Left ventricle myocardium superior (tissue), 1 donor: ENCODE measurements around the gene SLC2A5. TPM values are rescaled to one million over a fixed set of nuclear protein-coding genes. Genes with fewer than 3 reads are reported as not detected.
"Not testable (repeated sequence)": the region's sequence is repeated elsewhere in the genome, so short reads cannot be mapped to it uniquely, and the experiment has no call there.

Source experiments
- ATAC-seq: fragments of 200-7000 bp; cut with Tn5 transposase; one replicate; pipeline ENCODE4 v1.9.1; 2020; ENCODE audit warnings: mild to moderate bottlenecking, moderate library complexity
- DNase-seq: peaks from one replicate; pipeline ENCODE4 v3.0.0-alpha.2; 2020
- intact Hi-C: fragments of 100-400 bp; cut with micrococcal nuclease; formaldehyde crosslinking; loops from one replicate; pipeline ENCODE4 v1.11.0; 2022
- total RNA-seq: library from RNA; stranded (reverse); fragmentation: NEBNext Ultra II Directional; extraction: Animal tissue kit (Norgen Biotek cat#: 25700); gene quantifications from one replicate; pipeline ENCODE4 v1.2.1, GENCODE V29; 2021
- donor health status: DM: no; HTN: yes; CAD: no; lungs with severe emphysema.

Gene SLC2A5
- total RNA-seq, 1 donor from 2014 or later, result 3.2 TPM

DNA sequence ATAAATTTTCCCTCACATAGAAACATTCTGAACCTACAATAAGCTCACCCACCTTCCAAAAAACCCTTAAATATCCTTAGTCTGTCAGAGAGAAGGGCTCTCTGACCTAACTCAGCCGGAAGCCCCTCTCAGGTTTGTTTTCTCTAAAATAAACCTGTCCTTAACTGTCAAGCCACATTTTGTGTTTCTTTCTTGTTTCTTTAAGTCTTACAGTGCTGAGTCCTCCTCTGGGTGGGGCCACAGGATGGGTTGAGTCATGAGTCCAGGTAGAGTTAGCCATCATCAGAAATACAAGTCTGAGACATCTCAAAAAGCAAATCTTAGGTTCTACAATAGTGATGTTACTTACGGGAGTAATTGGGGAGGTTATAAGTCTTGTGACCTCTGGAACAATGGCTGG lies 26.4 kb upstream of the SLC2A5 start:
- intact Hi-C loops, result loop anchor here (10.0 kb wide), 1 partner anchor 91 kb away; no protein-coding TSS in a partner anchor

DNA sequence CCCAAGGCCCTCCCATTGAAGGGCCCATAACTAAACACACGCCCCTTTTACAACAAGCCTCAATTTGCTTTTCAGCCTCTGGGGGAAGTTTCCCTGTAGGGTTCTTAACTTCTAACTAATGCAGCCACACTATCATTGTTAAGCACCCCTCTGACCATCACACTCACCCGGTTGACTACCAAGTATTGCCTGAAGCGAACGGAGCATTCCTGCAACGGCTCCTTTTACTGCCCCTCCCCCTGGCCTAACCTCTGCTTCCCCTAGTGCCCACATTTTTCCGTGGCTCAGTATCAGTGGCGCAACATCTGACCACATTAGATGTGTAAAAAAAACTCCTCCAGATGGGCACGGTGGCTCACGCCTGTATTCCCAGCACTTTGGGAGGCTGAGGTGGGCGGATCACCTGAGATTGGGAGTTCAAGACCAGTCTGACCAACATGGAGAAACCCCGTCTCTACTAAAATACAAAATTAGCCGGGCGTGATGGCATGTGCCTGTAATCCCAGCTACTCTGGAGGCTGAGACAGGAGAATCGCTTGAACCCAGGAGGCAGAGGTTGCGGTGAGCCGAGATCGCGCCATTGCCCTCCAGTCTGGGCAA lies 24.7 kb upstream of the SLC2A5 start:
- ATAC-seq, result not testable (repeated sequence)

More for the DNA sequence above, 26.4 kb upstream of the SLC2A5 start:
- DNase-seq, result no peak
- no peak for ATAC-seq

DNA sequence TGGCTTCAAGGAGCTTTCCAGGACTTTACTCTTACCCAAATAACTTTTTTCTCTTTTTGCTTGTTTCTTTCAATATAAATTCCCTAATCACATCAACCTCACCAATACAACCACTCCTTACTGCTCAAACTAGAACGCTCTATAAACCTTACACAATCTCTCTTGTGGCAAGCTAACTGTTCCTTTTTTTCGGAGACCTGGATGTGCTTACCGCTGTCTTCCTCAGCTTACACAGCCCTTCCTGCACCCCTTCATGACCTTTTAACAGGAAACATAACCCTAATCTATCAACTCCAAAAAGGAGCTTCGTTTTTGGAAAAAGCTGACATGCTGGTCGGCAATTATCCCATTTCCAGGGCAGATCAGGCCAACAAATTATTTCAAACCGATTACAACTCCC lies 24.1 kb upstream of the SLC2A5 start:
- ATAC-seq (no peak), DNase-seq (no peak)
- intact Hi-C loops, result loop anchor here (10.0 kb wide), 1 partner anchor 89 kb away; no protein-coding TSS in a partner anchor

More for the DNA sequence above, 24.7 kb upstream of the SLC2A5 start:
- intact Hi-C loops, result loop anchor here (10.0 kb wide), 1 partner anchor 89 kb away; no protein-coding TSS in a partner anchor
- DNase-seq, result not testable (repeated sequence)

DNA sequence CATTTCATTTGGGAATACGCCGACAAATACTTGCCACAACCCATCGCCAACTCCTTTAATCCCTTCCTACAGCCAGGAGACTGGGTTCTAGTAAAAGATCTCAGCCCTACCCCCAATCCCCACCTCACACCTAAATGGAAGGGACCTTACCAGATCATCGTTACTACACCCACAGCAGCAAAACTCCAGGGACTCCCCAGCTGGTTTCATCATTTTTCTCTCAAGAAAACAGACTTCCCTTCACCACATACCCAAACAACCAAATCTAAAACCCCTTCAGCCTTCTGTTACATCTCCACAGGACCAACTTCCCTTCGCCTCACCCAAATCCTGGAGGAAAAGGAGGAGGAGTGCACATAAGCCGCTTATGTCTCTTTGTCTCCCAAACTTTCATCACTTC lies 23.7 kb upstream of the SLC2A5 start:
- ATAC-seq, result no peak
- DNase-seq, result no peak
- intact Hi-C loops, result loop anchor here (10.0 kb wide), 1 partner anchor 88 kb away; no protein-coding TSS in a partner anchor

DNA sequence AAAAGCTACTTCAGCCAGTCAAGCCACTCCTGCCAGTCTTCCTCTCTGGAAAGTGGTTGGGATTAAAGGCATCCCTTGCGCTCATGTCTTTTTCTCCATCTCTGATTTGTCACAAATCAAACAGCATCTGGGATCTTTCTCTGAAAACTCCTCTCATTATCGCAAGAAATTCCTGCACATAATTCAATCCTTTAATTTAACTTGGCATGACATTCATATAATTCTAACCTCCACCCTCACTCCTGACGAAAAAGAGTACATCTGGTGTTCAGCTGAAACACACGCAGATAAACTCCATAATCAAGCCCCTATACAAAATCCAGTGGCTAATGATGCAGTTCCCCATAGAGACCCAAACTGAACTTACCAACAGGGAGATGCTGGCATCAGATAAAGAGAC lies 19.4 kb upstream of the SLC2A5 start:
- DNase-seq (no peak), ATAC-seq (no peak)
- intact Hi-C loops, result no loop called here

DNA sequence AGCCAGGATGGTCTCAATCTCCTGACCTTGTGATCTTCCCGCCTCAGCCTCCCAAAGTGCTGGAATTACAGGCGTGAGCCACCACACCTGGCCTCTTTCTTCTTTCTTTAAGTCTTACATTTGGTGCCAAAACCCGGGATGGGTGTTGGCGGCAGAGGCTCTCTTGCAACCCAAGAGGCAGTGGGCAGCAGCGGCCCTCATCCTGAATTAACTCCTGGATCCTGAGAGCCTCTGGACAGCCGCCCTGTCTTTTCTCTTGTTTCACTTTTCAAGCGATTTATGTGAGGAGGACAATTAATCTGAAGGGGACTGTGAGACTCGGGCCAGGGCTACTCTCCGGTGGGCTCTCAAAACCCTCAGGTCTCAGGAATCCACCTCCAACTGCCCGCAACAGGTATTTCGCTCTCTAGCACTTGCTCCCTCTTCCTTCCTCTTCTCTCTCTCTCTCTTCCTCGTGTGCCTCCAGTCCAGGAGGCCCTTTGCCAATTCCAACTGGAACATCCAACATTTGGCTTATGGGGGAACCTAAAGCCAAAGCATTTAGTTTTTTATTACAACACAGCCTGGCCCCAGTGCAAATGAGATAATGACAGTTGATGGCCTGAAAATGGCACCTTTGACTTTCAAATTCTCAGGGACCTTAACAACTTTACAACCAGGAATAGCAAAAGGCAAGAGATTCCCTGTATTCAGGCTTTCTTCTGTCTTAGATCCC lies 18.1 kb upstream of the SLC2A5 start:
- ATAC-seq (no peak), DNase-seq (no peak)
- intact Hi-C loops, result no loop called here

DNA sequence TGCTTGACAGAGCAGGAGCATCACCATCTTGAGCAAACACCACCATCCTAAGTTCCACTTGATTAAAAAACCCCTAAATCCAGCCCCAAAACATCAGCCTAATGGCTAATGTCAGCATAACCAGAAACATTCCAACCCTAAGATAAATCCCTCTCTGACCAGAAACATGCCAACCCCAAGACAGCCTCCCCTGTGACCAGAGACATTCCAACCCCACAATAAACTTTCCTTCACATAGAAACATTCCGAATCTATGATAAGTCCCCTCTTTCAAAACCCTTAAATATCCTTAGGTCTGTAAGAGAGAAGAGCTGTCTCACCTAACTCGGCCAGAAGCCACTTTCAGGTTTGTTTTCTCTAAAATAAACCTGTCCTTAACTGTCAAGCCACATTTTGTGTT lies 17.4 kb upstream of the SLC2A5 start:
- DNase-seq (no peak), ATAC-seq (no peak)
- intact Hi-C loops, result no loop called here

DNA sequence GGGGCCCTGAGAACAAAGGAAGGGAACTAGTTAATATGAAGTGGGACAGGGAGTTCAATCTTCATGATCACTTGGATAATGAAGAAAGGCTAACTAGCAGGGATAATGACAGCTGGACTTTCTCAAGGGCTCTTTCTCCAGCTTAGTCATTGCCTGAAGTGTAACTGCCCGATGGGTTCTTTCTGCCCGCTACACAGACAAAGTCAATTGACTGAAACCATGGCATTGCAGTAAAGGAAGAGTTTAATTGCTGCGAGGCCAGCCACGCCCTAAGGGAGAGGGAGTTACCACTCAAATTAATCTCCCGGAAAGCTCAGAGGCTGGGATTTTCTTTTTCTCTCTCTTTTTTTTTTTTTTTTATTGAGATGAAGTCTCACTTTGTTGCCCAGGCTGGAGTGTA lies 16.6 kb upstream of the SLC2A5 start:
- intact Hi-C loops, result no loop called here
- ATAC-seq (no peak), DNase-seq (no peak)

DNA sequence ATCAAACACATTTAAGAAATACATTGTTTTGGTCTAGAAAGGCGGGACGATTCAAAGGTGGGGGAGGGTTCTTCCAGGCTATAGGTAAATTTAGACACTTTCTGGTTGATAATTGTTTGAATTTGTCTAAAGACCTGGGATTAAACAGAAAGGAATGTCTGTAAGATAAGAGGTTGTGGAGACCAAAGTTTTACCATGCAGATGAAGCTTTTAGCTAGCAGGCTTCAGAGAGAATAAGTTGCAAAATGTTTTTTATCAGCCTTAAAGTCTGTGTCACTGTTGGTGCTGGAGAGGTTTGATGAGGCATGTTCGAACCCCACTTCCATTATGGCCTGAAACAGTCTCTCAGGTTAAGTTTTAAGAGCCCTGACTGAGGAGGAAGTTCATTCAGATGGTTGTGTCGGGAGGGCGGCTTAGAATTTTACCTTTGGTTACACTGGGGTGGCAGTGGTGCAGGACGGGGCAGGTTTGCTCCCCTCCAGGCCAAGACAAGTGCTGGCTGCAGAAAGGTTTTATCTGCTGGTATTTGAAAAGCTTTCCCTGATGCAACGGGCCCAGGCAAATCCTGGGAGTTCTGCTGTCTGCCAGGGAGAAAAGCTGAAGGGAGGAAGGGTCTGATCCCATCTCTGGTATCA lies 16.0 kb upstream of the SLC2A5 start:
- intact Hi-C loops, result no loop called here
- DNase-seq (no peak), ATAC-seq (peak; percentile 28)

DNA sequence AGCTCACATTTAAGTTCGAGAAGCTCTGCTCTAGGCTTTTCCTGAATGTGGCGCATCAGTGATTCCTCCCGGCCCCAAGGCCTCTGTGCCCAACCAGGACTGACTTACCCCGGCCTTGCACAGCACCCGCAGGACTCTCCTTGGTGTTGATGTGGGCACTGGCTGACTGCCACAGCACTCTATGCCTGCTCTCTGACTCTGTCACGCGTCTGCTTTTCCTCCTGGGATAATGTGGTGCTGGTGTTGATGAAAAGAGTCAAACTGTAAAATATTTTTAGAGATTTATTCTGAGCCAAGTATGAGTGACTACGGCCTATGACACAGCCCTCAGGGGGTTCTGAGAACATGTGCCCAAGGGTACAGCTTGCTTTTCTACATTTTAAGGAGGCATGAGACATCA lies 15.5 kb upstream of the SLC2A5 start:
- intact Hi-C loops, result no loop called here
- ATAC-seq (peak; percentile 96), DNase-seq (peak; percentile 79)

DNA sequence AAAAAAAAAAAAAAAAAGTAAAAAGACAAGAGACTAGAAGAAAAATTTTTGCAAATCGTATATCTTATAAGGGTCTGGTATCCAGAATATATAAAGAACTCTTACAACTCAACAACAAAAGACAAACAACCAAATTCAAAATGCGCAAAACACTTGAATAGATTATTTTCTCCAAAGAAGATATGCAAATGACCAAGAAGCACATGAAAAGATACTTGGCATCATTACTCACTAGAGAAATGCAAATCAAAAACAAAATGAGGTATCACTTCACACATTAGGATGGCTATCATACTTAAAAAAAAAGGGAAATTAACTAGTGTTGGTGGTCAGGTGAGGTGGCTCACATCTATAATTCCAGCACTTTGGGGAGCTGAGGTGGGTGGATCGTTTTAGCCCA lies 12.0 kb upstream of the SLC2A5 start:
- intact Hi-C loops, result no loop called here

DNA sequence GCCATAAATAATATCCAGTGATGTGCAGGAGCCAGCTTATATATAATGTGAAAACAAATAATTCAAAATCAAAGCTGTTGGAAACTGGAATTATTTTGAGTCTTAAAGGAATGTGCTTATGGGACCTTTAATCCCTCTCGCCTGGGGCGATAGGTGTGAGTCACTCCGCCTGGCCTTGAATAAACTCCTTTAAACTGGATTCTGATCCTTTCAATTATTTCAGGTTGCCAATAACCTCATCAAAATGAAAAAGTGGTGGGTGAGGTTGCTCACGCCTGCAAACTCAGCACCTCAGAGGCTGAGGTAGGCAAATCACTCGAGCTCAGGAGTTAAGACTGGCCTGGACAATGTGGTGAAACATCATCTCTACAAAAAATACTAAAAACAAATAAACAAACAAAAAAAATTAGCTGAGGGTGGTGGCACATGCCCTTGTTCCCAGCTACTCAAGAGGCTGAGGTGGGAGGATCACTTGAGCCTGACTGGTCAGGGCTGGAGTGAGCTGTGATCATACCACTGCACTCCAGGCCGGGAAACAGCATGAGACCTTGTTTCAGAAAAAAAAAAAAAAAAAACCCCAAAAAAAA lies 11.4 kb upstream of the SLC2A5 start:
- DNase-seq (no peak), ATAC-seq (no peak)
- intact Hi-C loops, result no loop called here

More for the DNA sequence above, 12.0 kb upstream of the SLC2A5 start:
- ATAC-seq, result no peak
- no peak for DNase-seq

DNA sequence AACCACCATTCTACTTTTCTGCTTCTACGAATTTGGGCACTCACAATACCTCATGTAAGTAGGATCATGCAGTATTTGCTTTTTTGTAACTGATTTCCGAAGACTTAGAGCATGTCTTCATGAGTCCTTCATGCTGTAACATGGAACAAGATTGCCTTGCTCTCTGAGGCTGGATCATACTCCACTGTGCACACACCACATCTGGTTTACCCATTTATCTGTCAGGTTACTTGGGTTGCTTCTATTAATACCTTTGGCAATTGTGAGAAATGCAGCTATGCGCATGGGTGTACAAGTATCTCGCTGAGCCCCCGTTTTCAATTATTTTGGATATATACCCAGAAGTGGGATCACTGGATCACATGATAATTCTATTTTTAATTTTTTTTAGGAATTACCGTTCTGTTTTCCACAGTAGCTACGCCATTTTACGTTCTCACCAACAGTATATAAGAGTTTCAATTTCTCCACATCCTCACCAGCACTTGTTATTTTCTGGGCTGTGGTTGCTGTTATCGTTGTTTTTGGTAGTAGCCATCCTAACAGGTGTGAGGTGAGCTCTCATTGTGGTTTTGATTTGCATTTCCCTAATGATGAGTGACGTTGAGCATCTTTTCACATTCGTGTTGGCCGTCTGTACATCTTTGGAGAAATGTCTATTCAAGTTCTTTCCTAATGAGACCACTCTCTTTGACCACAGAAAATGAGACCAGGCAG lies 10.7 kb upstream of the SLC2A5 start:
- intact Hi-C loops, result no loop called here
- DNase-seq (no peak), ATAC-seq (no peak)

DNA sequence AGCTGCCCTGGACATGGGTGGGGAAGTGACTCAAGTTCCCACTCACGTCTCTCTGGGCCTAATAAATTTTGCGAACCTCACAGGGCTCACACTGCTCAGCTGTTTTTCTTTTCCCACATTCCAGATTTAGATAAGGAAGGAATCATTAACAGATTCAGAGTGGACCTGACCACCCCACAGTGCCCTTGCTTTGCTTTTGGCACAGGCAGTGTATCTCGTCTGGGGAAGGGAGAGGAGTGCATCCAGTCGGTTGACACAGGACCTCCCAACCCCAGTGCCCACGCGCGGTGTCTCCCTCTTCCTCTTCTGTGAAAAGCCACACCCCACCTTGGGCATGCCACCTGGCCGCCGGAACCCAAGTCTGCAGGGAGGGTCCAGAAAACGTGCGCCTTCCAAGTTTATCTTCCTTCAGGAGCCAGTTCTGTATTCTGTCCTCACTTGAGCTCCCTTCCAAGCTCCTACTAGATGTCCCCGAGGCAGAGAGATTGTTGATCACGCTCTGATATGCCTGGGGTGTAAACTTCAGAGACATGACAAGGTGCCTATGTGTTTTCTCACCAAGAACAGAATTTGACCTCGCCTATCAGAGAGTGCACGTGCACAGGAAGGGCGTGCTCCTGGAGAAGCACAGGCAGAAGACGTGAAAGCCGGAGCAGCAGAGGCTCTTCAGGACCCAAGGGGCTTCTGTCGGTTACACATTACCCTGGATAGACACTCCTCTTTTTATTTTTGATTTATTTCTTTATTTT lies 9.5 kb upstream of the SLC2A5 start:
- DNase-seq (no peak), ATAC-seq (no peak)
- intact Hi-C loops, result no loop called here

DNA sequence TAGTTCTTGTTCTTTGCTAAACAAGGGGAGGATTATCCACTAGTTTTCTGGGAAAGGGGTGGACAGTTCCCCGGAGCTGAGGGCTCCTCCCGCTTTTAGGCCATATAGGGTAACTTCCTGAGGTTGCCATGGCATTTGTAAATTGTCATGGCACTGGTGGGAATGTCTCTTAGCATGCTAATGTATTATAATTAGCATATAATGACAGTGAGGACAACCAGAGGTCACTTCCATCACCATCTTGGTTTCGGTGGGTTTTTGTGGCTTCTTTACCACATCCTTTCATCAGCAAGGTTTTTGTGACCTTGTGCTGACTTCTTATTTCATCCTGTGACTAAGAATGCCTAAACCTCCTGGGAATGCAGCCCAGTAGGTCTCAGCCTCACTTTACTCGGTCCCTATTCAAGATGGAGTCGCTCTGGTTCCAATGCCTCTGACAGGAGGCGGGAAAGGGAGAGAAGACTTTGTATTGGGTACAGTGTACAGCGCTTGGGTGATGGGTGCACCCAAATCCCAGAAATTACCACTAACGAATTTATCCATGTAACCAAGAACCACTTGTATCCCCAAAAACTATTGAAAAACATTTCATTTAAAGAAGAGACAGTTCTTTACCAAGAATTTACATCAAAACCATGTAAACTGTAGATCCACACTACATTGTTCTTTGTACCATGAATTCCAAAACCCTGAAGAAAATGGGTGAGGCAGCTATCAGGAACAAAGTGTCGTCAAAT lies 8.7 kb upstream of the SLC2A5 start:
- intact Hi-C loops, result no loop called here
- ATAC-seq, result no peak
- no peak for DNase-seq

DNA sequence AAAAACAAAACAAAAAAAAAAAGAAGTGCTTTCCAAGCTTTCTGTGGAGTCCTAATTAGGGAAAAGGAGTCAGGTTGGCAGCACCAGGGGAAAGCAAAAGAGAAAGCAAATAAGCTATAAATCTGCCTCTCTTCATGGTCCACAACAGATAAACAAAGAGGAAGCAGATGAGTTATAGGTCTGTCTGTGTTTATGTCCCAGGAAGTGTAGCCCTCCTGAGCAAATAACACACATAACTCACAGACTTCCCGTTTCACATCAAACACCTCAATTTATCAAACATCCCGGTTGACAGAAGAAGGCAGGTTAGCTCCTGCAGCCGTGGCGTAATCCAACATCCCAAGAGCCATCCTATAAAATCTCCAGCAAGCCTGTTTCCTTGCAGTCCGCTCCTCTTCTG lies 5.6 kb upstream of the SLC2A5 start:
- intact Hi-C loops, result no loop called here
- ATAC-seq, result no peak
- DNase-seq, result no peak

DNA sequence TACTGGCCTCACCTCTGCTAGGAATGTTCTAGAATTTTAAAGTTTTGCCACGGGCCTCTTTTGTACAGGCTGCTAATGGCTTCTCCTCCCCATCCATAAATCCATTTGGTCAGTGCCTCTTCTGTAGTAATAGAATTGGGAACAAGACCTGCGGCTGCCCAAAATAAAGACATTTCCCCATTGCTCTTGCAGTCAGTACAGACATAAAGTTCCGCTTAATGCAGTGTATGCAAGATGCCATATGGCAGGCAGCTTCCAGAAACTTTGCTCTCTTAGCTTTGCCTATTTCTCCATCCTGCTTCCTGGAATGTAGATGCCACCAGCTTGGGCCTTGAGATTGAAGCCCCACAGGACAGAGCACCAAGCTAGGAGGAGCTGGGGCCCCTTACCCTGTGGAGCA lies 3.7 kb upstream of the SLC2A5 start:
- intact Hi-C loops, result no loop called here
- DNase-seq (no peak), ATAC-seq (no peak)

DNA sequence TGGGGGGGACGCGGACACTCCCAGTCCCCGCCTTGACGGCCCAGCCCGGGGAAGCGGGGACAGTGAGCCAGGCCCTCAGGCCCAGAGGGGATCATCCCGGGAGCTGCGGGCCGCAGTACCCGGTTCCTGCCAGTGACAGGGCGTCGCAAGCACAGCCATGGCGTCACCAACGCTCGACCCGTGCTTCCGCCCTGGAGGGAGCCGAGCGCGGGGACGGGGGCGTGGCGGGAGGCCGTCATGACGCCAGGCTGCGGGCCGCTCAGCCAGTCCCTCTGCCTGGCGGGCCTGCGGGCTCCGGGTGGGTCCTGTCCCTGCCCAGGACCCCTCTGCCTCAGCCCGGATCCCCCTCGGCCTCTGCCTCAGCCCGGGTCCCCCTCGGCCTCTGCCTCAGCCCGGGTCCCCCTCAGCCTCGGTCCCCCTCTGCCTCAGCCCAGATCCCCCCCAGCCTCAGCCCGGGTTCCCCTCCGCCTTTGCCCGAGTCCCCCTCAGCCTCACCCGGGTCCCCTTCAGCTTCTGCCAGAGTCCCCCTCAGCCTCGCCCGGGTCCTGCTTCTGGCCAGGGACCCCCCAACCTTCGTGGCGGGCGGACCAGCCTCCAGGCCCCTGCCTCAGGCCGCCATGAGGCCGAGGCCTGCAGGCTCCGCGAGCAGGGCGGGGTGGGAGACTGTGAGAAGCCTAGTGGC lies 2.3 kb upstream of the SLC2A5 start:
- no peak for ATAC-seq
- intact Hi-C loops, result no loop called here

More for the DNA sequence above, 2.3 kb upstream of the SLC2A5 start:
- no peak for DNase-seq
